Lower leg skin (tissue), 4 donors: ENCODE results near the gene SLC6A3. TPM values are rescaled to one million over a fixed set of nuclear protein-coding genes. Genes with fewer than 3 reads are reported as not detected.
"Not testable (repeated sequence)": the region's sequence is repeated elsewhere in the genome, so short reads cannot be mapped to it uniquely, and the experiment has no call there.

Experiments used
- DNase-seq, 2 donors: peaks; one replicate each; pipeline ENCODE4 v3.0.0-alpha.2; 2019; ENCODE audit warnings: low spot score in 2 of 2
- H3K4me3 ChIP-seq: fragments of 200-600 bp; sonication (generic); 2 replicates; pipeline ENCODE4 v1.5.1; 2017; ENCODE audit warnings: mild to moderate bottlenecking, low read depth; ENCODE audit not compliant: poor library complexity, severe bottlenecking
- CTCF ChIP-seq, 3 donors: fragments of 450-650 bp; IDR thresholded peaks; one replicate each; pipeline ENCODE4 v1.5.1; 2016; ENCODE audit warnings: antibody characterized with exemption in 3 of 3, mild to moderate bottlenecking in 3 of 3, moderate library complexity in 2 of 3
- POLR2A ChIP-seq, 2 donors: fragments of 450-650 bp; IDR thresholded peaks; one replicate each; pipeline ENCODE4 v1.6.1; 2016 to 2017; ENCODE audit warnings: antibody characterized with exemption in 2 of 2, mild to moderate bottlenecking in 1 of 2, moderate library complexity in 1 of 2
- WGBS, 2 donors: methylation state at CpG; one replicate each; pipeline ENCODE4 v1.1.5; 2018; 5-methylcytosine and 5-hydroxymethylcytosine counted together
- intact Hi-C: fragments of 100-400 bp; cut with DNase I; formaldehyde crosslinking; loops from one replicate; pipeline ENCODE4 v1.15.0; 2023; ENCODE audit warnings: low total_unique reads
- total RNA-seq, 4 donors: library from RNA; depleted of rRNA; stranded (reverse); fragments of >200 nt; gene quantifications; one replicate each; pipeline ENCODE4 v1.1.0, GENCODE V29; 2016

Gene SLC6A3
- total RNA-seq, 4 donors from 2014 or later = not detected

GRCh38 chr5:1460054-1460682 lies 14.9 kb upstream of the SLC6A3 start:
- peak in 1 of 2 donors; percentile 37 for DNase-seq
- intact Hi-C loops = no loop called here
- H3K4me3 ChIP-seq = no peak overlapping the region
- 69 to 79% methylated on average over 15 to 16 of the region's 16 CpGs for WGBS, 2 donors
- no peak for TF ChIP-seq CTCF (IDR thresholded peaks at IDR 0.05)
- no peak for TF ChIP-seq POLR2A (IDR thresholded peaks at IDR 0.05)

- intact Hi-C loops, DNase-seq, H3K4me3 ChIP-seq: not testable (repeated sequence)
- WGBS, 2 donors = 85 to 92% methylated on average over 1 to 2 of the region's 2 CpGs
Measured at GRCh38 chr5:1459435-1459834, 14.2 kb upstream of the SLC6A3 start.

- intact Hi-C loops, DNase-seq, H3K4me3 ChIP-seq: not testable (repeated sequence)
- 92 to 93% methylated on average over 9 to 12 of the region's 20 CpGs for WGBS, 2 donors
Measured at GRCh38 chr5:1456110-1456881, 11.1 kb upstream of the SLC6A3 start.

GRCh38 chr5:1453613-1454012 lies 8.4 kb upstream of the SLC6A3 start:
- DNase-seq = no peak
- no peak for TF ChIP-seq POLR2A (IDR thresholded peaks at IDR 0.05)
- no peak for TF ChIP-seq CTCF (IDR thresholded peaks at IDR 0.05)
- 71 to 84% methylated on average over 2 of the region's 2 CpGs for WGBS, 2 donors
- intact Hi-C loops = no loop called here
- no peak overlapping the region for H3K4me3 ChIP-seq

- 85 to 87% methylated on average over 12 of the region's 12 CpGs for WGBS, 2 donors
- H3K4me3 ChIP-seq = no peak overlapping the region
- DNase-seq = peak in 1 of 2 donors; percentile 29
- intact Hi-C loops = no loop called here
- TF ChIP-seq CTCF (IDR thresholded peaks at IDR 0.05) = no peak
Measured at GRCh38 chr5:1449081-1449630, 3.9 kb upstream of the SLC6A3 start.

GRCh38 chr5:1448511-1449011 lies 3.3 kb upstream of the SLC6A3 start:
- H3K4me3 ChIP-seq = no peak overlapping the region
- TF ChIP-seq CTCF (IDR thresholded peaks at IDR 0.05) (no peak), POLR2A (IDR thresholded peaks at IDR 0.05) (no peak)
- WGBS, 2 donors = 77 to 82% methylated on average over 5 of the region's 5 CpGs
- DNase-seq = peak in 1 of 2 donors; percentile 76
- intact Hi-C loops = no loop called here
